GM23338 (cell line): ENCODE data around the gene MECP2. TPM values are rescaled to one million over a fixed set of nuclear protein-coding genes. Genes with fewer than 3 reads are reported as not detected.

ENCODE experiments used
- ATAC-seq: fragments of 200-7000 bp; cut with Tn5 transposase; 3 replicates; pipeline ENCODE4 v1.9.1; 2020
- DNase-seq: peaks from one replicate; pipeline ENCODE4 v3.0.0-alpha.2; 2015; ENCODE audit warnings: low spot score
- H2AFZ ChIP-seq: fragments of 200-600 bp; sonication (generic); 2 replicates; pipeline ENCODE4 v1.8.0; 2016; ENCODE audit warnings: antibody characterized with exemption, mild to moderate bottlenecking, moderate library complexity
- H3F3A ChIP-seq: fragments of 200-600 bp; sonication (generic); replicated peaks from 2 replicates; pipeline ENCODE4 v1.8.0; 2017; ENCODE audit warnings: antibody characterized with exemption, mixed run types, low read depth
- H3K27ac ChIP-seq: fragments of 200-600 bp; sonication (generic); 2 replicates; pipeline ENCODE4 v1.6.1; 2016; ENCODE audit warnings: low read depth
- H3K27me3 ChIP-seq: fragments of 200-600 bp; sonication (generic); 2 replicates; pipeline ENCODE4 v1.8.0; 2016; ENCODE audit warnings: mild to moderate bottlenecking, mixed run types, moderate library complexity; ENCODE audit not compliant: insufficient read depth
- H3K36me3 ChIP-seq: fragments of 200-600 bp; sonication (generic); 2 replicates; pipeline ENCODE4 v1.8.0; 2016; ENCODE audit warnings: mild to moderate bottlenecking; ENCODE audit not compliant: insufficient read depth
- H3K4me1 ChIP-seq: fragments of 200-600 bp; sonication (generic); 2 replicates; pipeline ENCODE4 v1.8.0; 2016; ENCODE audit warnings: mild to moderate bottlenecking, moderate library complexity; ENCODE audit not compliant: insufficient read depth
- H3K4me2 ChIP-seq: fragments of 200-600 bp; sonication (generic); 2 replicates; pipeline ENCODE4 v1.7.1; 2017; ENCODE audit warnings: mixed run types
- H3K4me3 ChIP-seq: fragments of 200-600 bp; sonication (generic); 2 replicates; pipeline ENCODE4 v1.6.1; 2016; ENCODE audit warnings: mixed run types
- H3K79me2 ChIP-seq: fragments of 200-600 bp; sonication (generic); replicated peaks from 2 replicates; pipeline ENCODE4 v1.8.0; 2017; ENCODE audit warnings: mild to moderate bottlenecking; ENCODE audit not compliant: insufficient read depth
- H3K9me2 ChIP-seq: fragments of 200-600 bp; sonication (generic); 2 replicates; pipeline ENCODE4 v1.8.0; 2017; ENCODE audit not compliant: insufficient read depth
- H4K20me1 ChIP-seq: fragments of 200-600 bp; sonication (generic); replicated peaks from 2 replicates; pipeline ENCODE4 v1.8.0; 2017; ENCODE audit warnings: mild to moderate bottlenecking; ENCODE audit not compliant: insufficient read depth
- H3K27ac Mint-ChIP-seq: 2 replicates; pipeline ENCODE4 v1.8.0; 2020; ENCODE audit warnings: inconsistent platforms, mild to moderate bottlenecking, moderate library complexity, mixed read lengths
- H3K27me3 Mint-ChIP-seq: 3 replicates; pipeline ENCODE4 v1.8.0; 2022; ENCODE audit warnings: low read depth, mild to moderate bottlenecking, moderate library complexity, mixed read lengths, inconsistent platforms; ENCODE audit not compliant: insufficient read depth, poor library complexity
- H3K36me3 Mint-ChIP-seq: 3 replicates; pipeline ENCODE4 v1.8.0; 2021; ENCODE audit warnings: low read depth, mild to moderate bottlenecking, inconsistent platforms, moderate library complexity, mixed read lengths
- H3K4me1 Mint-ChIP-seq: 3 replicates; pipeline ENCODE4 v1.8.0; 2020; ENCODE audit warnings: mild to moderate bottlenecking, inconsistent platforms, mixed read lengths
- H3K4me3 Mint-ChIP-seq: 3 replicates; pipeline ENCODE4 v1.8.0; 2021; ENCODE audit warnings: moderate library complexity, mild to moderate bottlenecking, inconsistent platforms, mixed read lengths
- H3K9me3 Mint-ChIP-seq: 3 replicates; pipeline ENCODE4 v1.8.0; 2020; ENCODE audit warnings: moderate library complexity, mild to moderate bottlenecking, inconsistent platforms, mixed read lengths
- CREB1 ChIP-seq: fragments of 250-450 bp; sonication (Bioruptor Pico); IDR thresholded peaks from 2 replicates; pipeline ENCODE4 v1.5.0; 2020; ENCODE audit warnings: low read depth, mild to moderate bottlenecking, moderate library complexity
- ETS1 ChIP-seq: IDR thresholded peaks from 2 replicates; pipeline ENCODE4 v1.6.1; 2016; ENCODE audit warnings: antibody characterized with exemption
- REST ChIP-seq: IDR thresholded peaks from one replicate; pipeline ENCODE4 v1.6.1; 2018; ENCODE audit warnings: antibody characterized with exemption; ENCODE audit not compliant: unreplicated experiment
- STAT1 ChIP-seq: IDR thresholded peaks from one replicate; pipeline ENCODE4 v1.6.1; 2016; ENCODE audit warnings: antibody characterized with exemption; ENCODE audit not compliant: unreplicated experiment
- ZNF462 ChIP-seq: fragments of 250-450 bp; sonication (Bioruptor Pico); IDR thresholded peaks from 2 replicates; pipeline ENCODE4 v1.5.0; 2020; ENCODE audit warnings: mild to moderate bottlenecking, moderate library complexity
- polyA plus RNA-seq: library from polyadenylated mRNA; unstranded; fragments of >200 nt; fragmentation: Nextera tagmentation; extraction: Ambion mirVana; gene quantifications from 2 replicates; pipeline ENCODE4 v1.2.1, GENCODE V29; 2016
- total RNA-seq: library from RNA; depleted of rRNA; stranded (reverse); fragments of >200 nt; shearing (Covaris generic); gene quantifications from 2 replicates; pipeline ENCODE4 v1.2.3, GENCODE V29; 2014

The MECP2 gene
- total and polyA plus RNA-seq, 2 experiments from 2014 or later = 27.7 to 32.7 TPM

GRCh38 chrX:154027022-154027402 lies 70.5 kb downstream of the MECP2 start (continued):
- TF ChIP-seq ZNF462 = no peak

GRCh38 chrX:154026136-154027021 lies 71.1 kb downstream of the MECP2 start:
- Histone ChIP-seq H2AFZ (no peak overlapping the region), H3K9me2 (no peaks in the 10 kb centered on the region), H3K4me3 (no peak overlapping the region), H3K4me1 (peaks cover 6% of the 10 kb centered on the region; the same call in 1 of the 2 replicates), H3K79me2 (no peaks in the 10 kb centered on the region), H4K20me1 (no peaks in the 10 kb centered on the region), H3K36me3 (no peaks in the 10 kb centered on the region), H3F3A (no peaks in the 10 kb centered on the region), H3K27me3 (no peaks in the 10 kb centered on the region), H3K4me2 (no peak overlapping the region), H3K27ac (no peak overlapping the region)
- no peak overlapping the region for H3K4me3 Mint-ChIP-seq
- no peaks in the 10 kb centered on the region for H3K9me3 Mint-ChIP-seq
- no peak for ATAC-seq
- H3K27me3 Mint-ChIP-seq = peaks cover 5% of the 10 kb centered on the region
- no peak overlapping the region for H3K27ac Mint-ChIP-seq
- DNase-seq = no peak
- H3K36me3 Mint-ChIP-seq = peaks cover 14% of the 10 kb centered on the region; the same call in 2 of the 3 replicates
- H3K4me1 Mint-ChIP-seq = peaks cover 24% of the 10 kb centered on the region
- TF ChIP-seq CREB1 (no peak), STAT1 (no peak), REST (no peak), ETS1 (no peak)
